IPS-NIHi7 (cell line): ENCODE measurements around the gene ZNF394.

ENCODE experiments used
- DNase-seq: peaks from one replicate; pipeline ENCODE4 v3.0.0; 2012; ENCODE audit warnings: mixed read lengths; ENCODE audit errors: extremely low spot score

The ZNF394 gene

GRCh38 chr7:99449326-99449725, 50.8 kb downstream of the ZNF394 start:
- DNase-seq, result no peak

- DNase-seq, result no peak
Observed at GRCh38 chr7:99448855-99449254, 51.2 kb downstream of the ZNF394 start.

- DNase-seq, result no peak
Observed at GRCh38 chr7:99447943-99448342, 52.1 kb downstream of the ZNF394 start.

- no peak for DNase-seq
Observed at GRCh38 chr7:99446096-99446495, 54.0 kb downstream of the ZNF394 start.
